Right renal cortex interstitium (tissue), 3 donors: ENCODE measurements around the gene PLEKHB2. TPM values are rescaled to one million over a fixed set of nuclear protein-coding genes. Genes with fewer than 3 reads are reported as not detected.
"Not testable (repeated sequence)": the region's sequence is repeated elsewhere in the genome, so short reads cannot be mapped to it uniquely, and the experiment has no call there.

Experiments
- DNase-seq, 3 donors: peaks; one replicate each; pipeline ENCODE4 v3.0.0-alpha.2; 2013; ENCODE audit warnings: low read depth in 3 of 3, low spot score in 2 of 3
- polyA plus RNA-seq, 3 donors: library from polyadenylated mRNA; unstranded; fragments of 120-200 nt; gene quantifications; one replicate each; pipeline ENCODE4 v1.2.1, GENCODE V29; 2013; ENCODE audit not compliant: insufficient read length in 3 of 3

The PLEKHB2 gene
- polyA plus RNA-seq: 10 to 100 TPM; 90.0 to 100.0 (median 90.5) TPM

GRCh38 chr2:131105156-131105949 is at the start of gene PLEKHB2:
TSS of gene PLEKHB2 (plus strand) at chr2:131105336. CDS start at chr2:131120942, 15,606 bp downstream.
- DNase-seq: peak; percentile 85 to 88 (median 87)

GRCh38 chr2:131056204-131056931 is 48.8 kb upstream of the PLEKHB2 start:
- DNase-seq: no peak

- no peak for DNase-seq
Measured at GRCh38 chr2:131056932-131057287, 48.2 kb upstream of the PLEKHB2 start.

GRCh38 chr2:131058214-131058843 is 46.8 kb upstream of the PLEKHB2 start:
- no peak for DNase-seq

GRCh38 chr2:131058920-131059319 is 46.2 kb upstream of the PLEKHB2 start:
- no peak for DNase-seq

- DNase-seq: no peak
Measured at GRCh38 chr2:131063501-131064283, 41.4 kb upstream of the PLEKHB2 start.

- peak in 1 of 3 donors; percentile 24 for DNase-seq
Measured at GRCh38 chr2:131064589-131065512, 40.3 kb upstream of the PLEKHB2 start.

GRCh38 chr2:131067465-131068125 is 37.5 kb upstream of the PLEKHB2 start:
- DNase-seq: no peak

GRCh38 chr2:131068172-131068571 is 37.0 kb upstream of the PLEKHB2 start:
- DNase-seq: not testable (repeated sequence)

- DNase-seq: not testable (repeated sequence)
Measured at GRCh38 chr2:131075578-131075977, 29.6 kb upstream of the PLEKHB2 start.

GRCh38 chr2:131076707-131077106 is 28.4 kb upstream of the PLEKHB2 start:
- no peak for DNase-seq

GRCh38 chr2:131077182-131077846 is 27.8 kb upstream of the PLEKHB2 start:
- no peak for DNase-seq

- no peak for DNase-seq
Measured at GRCh38 chr2:131077966-131078365, 27.2 kb upstream of the PLEKHB2 start.

- DNase-seq: not testable (repeated sequence)
Measured at GRCh38 chr2:131079931-131080330, 25.2 kb upstream of the PLEKHB2 start.

GRCh38 chr2:131081190-131081589 is 23.9 kb upstream of the PLEKHB2 start:
- DNase-seq: no peak

- no peak for DNase-seq
Measured at GRCh38 chr2:131085646-131086045, 19.5 kb upstream of the PLEKHB2 start.

GRCh38 chr2:131092458-131093005 is 12.6 kb upstream of the PLEKHB2 start:
- DNase-seq: no peak
